H1 (cell line): ENCODE results near the gene MYOG. TPM values are rescaled to one million over a fixed set of nuclear protein-coding genes. Genes with fewer than 3 reads are reported as not detected.

ENCODE experiments used
- CTCF ChIA-PET: fragments of 300-600 bp; sonication (Branson Sonifier 250); formaldehyde crosslinking; loops from one replicate; lab custom pipeline; 2021; ENCODE audit not compliant: partially characterized antibody; lab: Charles Lee
- POLR2A ChIA-PET: fragments of 300-600 bp; sonication (Branson Sonifier 250); formaldehyde crosslinking; loops from one replicate; lab custom pipeline; 2021; ENCODE audit warnings: inconsistent platforms; ENCODE audit not compliant: partially characterized antibody; lab: Charles Lee
- DNase-seq, 2 experiments: peaks; one replicate each; pipeline versions ENCODE4 v3.0.0 to v3.0.0-alpha.2; 2010 to 2022; ENCODE audit warnings: low spot score in 2 of 2, low read depth in 1 of 2, mixed read lengths in 1 of 2
- FAIRE-seq: peaks from 2 replicates; lab custom pipeline; 2011; peaks lifted over from hg19 to GRCh38; lab: Jason Lieb, UNC
- H2AFZ ChIP-seq: 2 replicates; pipeline ENCODE4 v1.8.1; 2012; ENCODE audit warnings: low read length, inconsistent platforms
- H2AK5ac ChIP-seq: 2 replicates; pipeline ENCODE4 v1.6.1; 2013; ENCODE audit warnings: low read depth, low read length
- H2BK120ac ChIP-seq: replicated peaks from 2 replicates; pipeline ENCODE3; 2013; ENCODE audit warnings: low read depth, low read length, inconsistent platforms
- H2BK12ac ChIP-seq: 2 replicates; pipeline ENCODE4 v1.6.1; 2013; ENCODE audit warnings: low read depth, low read length
- H2BK15ac ChIP-seq: 2 replicates; pipeline ENCODE4 v1.6.1; 2013; ENCODE audit warnings: low read length
- H2BK20ac ChIP-seq: 2 replicates; pipeline ENCODE4 v1.6.1; 2013; ENCODE audit warnings: low read length
- H2BK5ac ChIP-seq: 2 replicates; pipeline ENCODE4 v1.6.1; 2013; ENCODE audit warnings: low read depth, low read length
- H3K14ac ChIP-seq: 2 replicates; pipeline ENCODE4 v1.6.1; 2013; ENCODE audit warnings: inconsistent platforms; ENCODE audit not compliant: insufficient read length
- H3K18ac ChIP-seq: 2 replicates; pipeline ENCODE4 v1.6.1; 2013; ENCODE audit warnings: low read length; ENCODE audit errors: extremely low read depth
- H3K23ac ChIP-seq: 2 replicates; pipeline ENCODE4 v1.6.1; 2013; ENCODE audit warnings: inconsistent platforms; ENCODE audit not compliant: insufficient read length
- H3K23me2 ChIP-seq: 2 replicates; pipeline ENCODE4 v1.6.1; 2013; ENCODE audit warnings: low read depth, low read length
- H3K27ac ChIP-seq: 2 replicates; pipeline ENCODE4 v1.6.1; 2011; ENCODE audit warnings: low read depth, low read length, inconsistent platforms
- H3K27me3 ChIP-seq, 4 experiments: replicated peaks in 1 of 4; 1 replicate in 1 of 4; 2 replicates in 3 of 4; pipeline versions ENCODE4 v1.6.1 to v1.8.1; 2011 to 2013; ENCODE audit warnings: low read length in 3 of 4, mild to moderate bottlenecking in 3 of 4, inconsistent platforms in 2 of 4, mixed read lengths in 2 of 4, moderate library complexity in 1 of 4; ENCODE audit not compliant: control insufficient read depth in 3 of 4, insufficient read depth in 3 of 4; ENCODE audit errors: extremely low read depth in 1 of 4
- H3K36me3 ChIP-seq, 4 experiments: 2 replicates each; pipeline versions ENCODE4 v1.6.1 to v1.8.1; 2011 to 2013; ENCODE audit warnings: mild to moderate bottlenecking in 4 of 4, low read length in 3 of 4, moderate library complexity in 2 of 4, control low read depth in 1 of 4, inconsistent platforms in 1 of 4; ENCODE audit not compliant: insufficient read depth in 4 of 4, control insufficient read depth in 2 of 4
- H3K4ac ChIP-seq: replicated peaks from 2 replicates; pipeline ENCODE3; 2013; ENCODE audit warnings: low read length, low read depth, mixed read lengths, inconsistent platforms; ENCODE audit not compliant: insufficient read length
- H3K4me1 ChIP-seq, 4 experiments: replicated peaks in 1 of 4; 1 replicate in 1 of 4; 2 replicates in 3 of 4; pipeline versions ENCODE4 v1.6.1 to v1.8.1; 2011 to 2013; ENCODE audit warnings: low read length in 3 of 4, inconsistent platforms in 2 of 4, mixed read lengths in 1 of 4; ENCODE audit not compliant: insufficient read depth in 4 of 4, control insufficient read depth in 3 of 4
- H3K4me2 ChIP-seq, 2 experiments: 2 replicates each; pipeline versions ENCODE4 v1.6.1 to v1.8.1; 2011 to 2013; ENCODE audit warnings: low read depth in 2 of 2, low read length in 2 of 2, control low read depth in 1 of 2, inconsistent platforms in 1 of 2, mild to moderate bottlenecking in 1 of 2; ENCODE audit not compliant: insufficient read depth in 1 of 2
- H3K4me3 ChIP-seq, 4 experiments: fragments of 200-600, 300-600 bp in 1 of 4; sonication (generic), shearing (Covaris generic), sonication (Bioruptor Twin) in 1 of 4; 2 replicates each; pipeline versions ENCODE4 v1.5.1 to v1.8.1; 2011 to 2016; ENCODE audit warnings: low read length in 4 of 4, low read depth in 3 of 4, control low read depth in 2 of 4, inconsistent platforms in 2 of 4, mild to moderate bottlenecking in 2 of 4, mixed read lengths in 1 of 4, moderate library complexity in 1 of 4; ENCODE audit not compliant: insufficient read depth in 2 of 4; ENCODE audit errors: extremely low read depth in 1 of 4
- H3K56ac ChIP-seq: replicated peaks from 2 replicates; pipeline ENCODE3; 2013; ENCODE audit warnings: low read depth, mild to moderate bottlenecking, mixed read lengths, low read length, inconsistent platforms; ENCODE audit not compliant: insufficient read length
- H3K79me1 ChIP-seq: 2 replicates; pipeline ENCODE4 v1.6.1; 2013; ENCODE audit warnings: low read depth, low read length, control low read depth
- H3K79me2 ChIP-seq, 2 experiments: 2 replicates each; pipeline versions ENCODE4 v1.6.1 to v1.8.1; 2012 to 2013; ENCODE audit warnings: low read length in 2 of 2, mild to moderate bottlenecking in 2 of 2, inconsistent platforms in 1 of 2; ENCODE audit not compliant: insufficient read depth in 2 of 2, control insufficient read depth in 1 of 2
- H3K9ac ChIP-seq, 4 experiments: replicated peaks in 1 of 4; 1 replicate in 1 of 4; 2 replicates in 3 of 4; pipeline versions ENCODE4 v1.6.1 to v1.8.1; 2011 to 2013; ENCODE audit warnings: low read depth in 3 of 4, low read length in 3 of 4, control low read depth in 2 of 4, mild to moderate bottlenecking in 2 of 4, moderate library complexity in 2 of 4, inconsistent platforms in 1 of 4; ENCODE audit errors: extremely low read depth in 1 of 4
- H3K9me3 ChIP-seq, 2 experiments: 2 replicates each; pipeline versions ENCODE4 v1.6.1 to v1.8.1; 2012 to 2013; ENCODE audit warnings: mild to moderate bottlenecking in 2 of 2, moderate library complexity in 2 of 2, control low read depth in 1 of 2, inconsistent platforms in 1 of 2, low read depth in 1 of 2, low read length in 1 of 2, mixed read lengths in 1 of 2; ENCODE audit not compliant: insufficient read depth in 2 of 2
- H4K20me1 ChIP-seq, 2 experiments: replicated peaks in 1 of 2; 2 replicates each; pipeline versions ENCODE3 to v1.8.1; 2011 to 2013; ENCODE audit warnings: inconsistent platforms in 2 of 2, low read length in 2 of 2, mild to moderate bottlenecking in 1 of 2; ENCODE audit not compliant: insufficient read depth in 2 of 2, control insufficient read depth in 1 of 2
- H4K5ac ChIP-seq: 2 replicates; pipeline ENCODE4 v1.6.1; 2013; ENCODE audit warnings: low read length, low read depth, mixed read lengths, inconsistent platforms; ENCODE audit not compliant: insufficient read length
- H4K8ac ChIP-seq: 2 replicates; pipeline ENCODE4 v1.8.0; 2013; ENCODE audit warnings: mild to moderate bottlenecking, moderate library complexity, low read length, inconsistent platforms; ENCODE audit not compliant: insufficient read depth; ENCODE audit errors: extremely low read depth
- H4K91ac ChIP-seq: replicated peaks from 2 replicates; pipeline ENCODE3; 2013; ENCODE audit warnings: low read length, mixed read lengths, inconsistent platforms; ENCODE audit not compliant: insufficient read length
- CTBP2 ChIP-seq: IDR thresholded peaks from 2 replicates; pipeline ENCODE4 v1.7.0; 2011; ENCODE audit warnings: borderline replicate concordance, mild to moderate bottlenecking, moderate library complexity, mixed read lengths, low read length; ENCODE audit not compliant: insufficient read depth, insufficient read length
- FOSL1 ChIP-seq: IDR thresholded peaks from 2 replicates; pipeline ENCODE4 v1.6.1; 2011; ENCODE audit warnings: mild to moderate bottlenecking, low read depth, low read length, moderate library complexity; ENCODE audit not compliant: insufficient read depth
- HDAC6 ChIP-seq: IDR thresholded peaks from one replicate; pipeline ENCODE4 v1.7.1; 2012; ENCODE audit warnings: low read depth, mild to moderate bottlenecking, inconsistent platforms, low read length, moderate library complexity
- KDM1A ChIP-seq: fragments of 200-600, 300-600 bp; sonication (generic); IDR thresholded peaks from 2 replicates; pipeline ENCODE4 v1.7.1; 2016; ENCODE audit warnings: mild to moderate bottlenecking, low read length, borderline replicate concordance
- KDM5A ChIP-seq: fragments of 200-600 bp; IDR thresholded peaks from 2 replicates; pipeline ENCODE4 v1.7.1; 2012; ENCODE audit warnings: mild to moderate bottlenecking, low read length, inconsistent platforms, mixed read lengths
- NRF1 ChIP-seq: IDR thresholded peaks from 2 replicates; pipeline ENCODE4 v1.6.1; 2011; ENCODE audit warnings: mild to moderate bottlenecking, low read depth, low read length, improper control_type of control experiment
- RFX5 ChIP-seq: IDR thresholded peaks from 2 replicates; pipeline ENCODE4 v1.6.1; 2011; ENCODE audit warnings: low read depth, low read length, improper control_type of control experiment, borderline replicate concordance
- SAP30 ChIP-seq: fragments of 300-600 bp; sonication (generic); IDR thresholded peaks from 2 replicates; pipeline ENCODE4 v1.7.1; 2012; ENCODE audit warnings: low read length, moderate library complexity, mild to moderate bottlenecking, inconsistent platforms; ENCODE audit not compliant: insufficient read depth, insufficient replicate concordance
- TAF1 ChIP-seq: IDR thresholded peaks from 2 replicates; pipeline ENCODE4 v1.6.1; 2011; ENCODE audit warnings: mild to moderate bottlenecking, low read depth, low read length
- YY1 ChIP-seq: IDR thresholded peaks from 2 replicates; pipeline ENCODE4 v1.6.1; 2011; ENCODE audit warnings: low read depth, mild to moderate bottlenecking, low read length
- WGBS, 2 experiments: shearing (Covaris generic) in 1 of 2; methylation state at CpG; one replicate each; pipeline versions ENCODE4 v1.1.6 to v1.1.7; 2013 to 2015; ENCODE audit warnings: low lambda C conversion rate in 2 of 2, mixed read lengths in 2 of 2, inconsistent platforms in 1 of 2, low coverage in 1 of 2, missing lambda C conversion rate in 1 of 2; ENCODE audit not compliant: insufficient replicate concordance in 2 of 2, insufficient coverage in 1 of 2, insufficient read length in 1 of 2; ENCODE audit errors: extremely low coverage in 1 of 2, missing lambda C conversion rate in 1 of 2; 5-methylcytosine and 5-hydroxymethylcytosine counted together
- polyA plus RNA-seq, 7 experiments: library from polyadenylated mRNA; depleted of rRNA in 3 of 7; stranded (reverse) in 5 of 7; unstranded in 2 of 7; fragments of >200 nt in 5 of 7; fragments of 200-250 nt in 2 of 7; gene quantifications; 1 replicate in 5 of 7; 2 replicates in 1 of 7; 4 replicates in 1 of 7; pipeline versions ENCODE4 v1.2.1 to v1.2.3, GENCODE V29; 2011 to 2013; ENCODE audit warnings: missing spikeins in 2 of 7, mixed read lengths in 2 of 7
- total RNA-seq: library from RNA; stranded (reverse); fragmentation: NEBNext Ultra II Directional; extraction: Animal tissue kit (Norgen Biotek cat#: 25700); gene quantifications from 2 replicates; pipeline ENCODE4 v1.2.1, GENCODE V29; 2021

Gene MYOG
- total and polyA plus RNA-seq, 2 of the 8 experiments (the other 6 are each of a cell fraction or from before 2014, with no cell fraction given): not detected

DNA sequence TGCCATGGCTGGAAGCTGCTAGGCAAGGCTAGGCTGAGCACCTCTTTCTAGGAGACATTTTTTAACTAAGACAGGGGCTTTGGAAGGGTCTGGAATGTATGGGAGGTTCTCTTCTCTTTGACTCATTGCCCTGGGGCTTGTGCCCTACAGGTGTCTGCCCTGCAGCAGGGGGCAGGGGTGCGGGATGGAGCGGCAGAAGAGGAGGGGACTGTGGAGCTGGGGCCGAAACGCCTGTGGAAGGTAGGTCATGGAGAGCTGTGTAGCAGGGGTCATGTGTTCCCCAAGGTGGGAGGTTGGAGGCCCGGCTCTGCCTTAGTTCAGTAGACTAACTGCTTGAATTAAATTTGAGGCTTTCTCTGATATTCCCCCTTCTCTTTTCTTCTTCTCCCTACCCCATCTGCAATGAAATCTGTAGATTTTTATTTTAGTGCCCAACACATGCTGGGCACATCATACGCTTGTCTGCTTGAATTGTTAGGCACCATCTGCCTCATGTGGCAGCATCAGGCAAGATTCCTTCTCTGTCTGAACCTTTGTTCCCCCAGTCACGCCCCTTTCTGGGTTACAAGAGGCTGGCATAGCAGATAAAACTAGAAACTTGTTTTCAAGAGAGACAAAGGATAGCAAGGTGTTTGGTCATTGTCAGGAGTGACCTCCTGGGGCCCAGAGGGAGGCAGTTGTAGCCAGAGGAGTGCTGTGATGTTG is 41.1 kb downstream of the MYOG start:
- no peak for DNase-seq
- Histone ChIP-seq H3K23me2 (no peaks in the 10 kb centered on the region), H3K36me3 (no peaks in the 10 kb centered on the region; a peak in 2 of 8 replicates), H2BK12ac (no peak overlapping the region), H3K4me2 (no peak overlapping the region), H4K8ac (no peak overlapping the region), H3K27me3 (no peaks in the 10 kb centered on the region), H3K79me1 (0 out of 2 replicates have a peak, but pooled peaks cover 4% of the 10 kb centered on the region), H3K4ac (no peak overlapping the region), H2AFZ (no peak overlapping the region), H3K27ac (no peak overlapping the region), H3K79me2 (no peaks in the 10 kb centered on the region), H4K91ac (no peak overlapping the region), H3K9me3 (no peaks in the 10 kb centered on the region), H4K20me1 (no peaks in the 10 kb centered on the region), H3K23ac (no peak overlapping the region), H2AK5ac (no peak overlapping the region), H3K56ac (no peak overlapping the region), H2BK20ac (no peak overlapping the region), H3K9ac (no peak overlapping the region), H3K4me3 (no peak overlapping the region), H2BK5ac (no peak overlapping the region), H4K5ac (no peak overlapping the region), H2BK120ac (no peak overlapping the region), H3K18ac (no peak overlapping the region), H3K14ac (no peak overlapping the region), H3K4me1 (peaks cover under 1 to 14% (median 7%) of the 10 kb centered on the region in 4 experiments), H2BK15ac (no peak overlapping the region)
- FAIRE-seq: no peak
- ChIA-PET CTCF (interaction anchor here (1.1 to 49.7 kb wide), 8 partner anchors 2 to 225 kb away, joined by 3 to 1089 read pairs (median 210); partner anchors contain the start of genes ADORA1, MYBPH and PPFIA4), POLR2A (interaction anchor here (1.1 kb wide), 1 partner anchor 19 kb away, joined by 3 read pairs; no protein-coding TSS in a partner anchor)
- 89% methylated on average over 7 of the region's 7 CpGs; no CpG with 5 or more reads in 1 of the 2 experiments for WGBS, 2 experiments
- TF ChIP-seq YY1: no peak
- TF ChIP-seq TAF1: no peak
- no peak for TF ChIP-seq SAP30
- TF ChIP-seq HDAC6: no peak
- TF ChIP-seq NRF1: no peak
- TF ChIP-seq RFX5: no peak
- TF ChIP-seq KDM5A: no peak
- TF ChIP-seq FOSL1: no peak
- TF ChIP-seq CTBP2: no peak
- TF ChIP-seq KDM1A: no peak
